IPS DF 4.7 (cell line): ENCODE results near the gene HDLBP.

Experiments used
- DNase-seq: peaks from one replicate; pipeline ENCODE4 v3.0.0-alpha.2; 2013; ENCODE audit warnings: low spot score; ENCODE audit errors: extremely low read depth

Gene HDLBP

DNA sequence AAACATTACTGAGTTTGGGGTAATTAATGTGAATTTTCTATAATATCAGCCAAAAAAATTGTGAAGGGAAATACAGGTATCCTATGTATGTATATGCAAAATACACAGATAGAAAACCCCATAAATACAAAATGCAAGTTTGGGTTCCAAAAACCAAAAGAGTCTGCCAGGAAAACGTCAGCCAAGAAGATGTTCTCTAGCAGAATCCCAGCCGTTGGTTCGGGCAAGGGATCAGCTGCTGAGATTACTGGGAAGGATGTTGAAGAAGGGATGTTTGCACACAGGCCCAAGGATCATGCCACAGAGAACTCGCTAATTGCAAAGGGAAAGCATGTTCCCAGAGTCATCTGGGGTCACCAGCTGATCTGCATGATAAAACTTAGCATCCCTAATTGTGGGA lies 136.5 kb downstream of the HDLBP start:
- DNase-seq: no peak

GRCh38 chr2:241177526-241178334 lies 137.7 kb downstream of the HDLBP start:
- no peak for DNase-seq
